ENCODE measurements around the gene HUNK. TPM values are rescaled to one million over a fixed set of nuclear protein-coding genes. Genes with fewer than 3 reads are reported as not detected.
A peak's percentile ranks its signal among the peaks of the same experiment; 100 is the strongest.

HUNK gene
- total RNA-seq (2014; rRNA removed; shearing (Covaris generic)): 13.6 and 17.7 TPM in 2 replicates

DNA sequence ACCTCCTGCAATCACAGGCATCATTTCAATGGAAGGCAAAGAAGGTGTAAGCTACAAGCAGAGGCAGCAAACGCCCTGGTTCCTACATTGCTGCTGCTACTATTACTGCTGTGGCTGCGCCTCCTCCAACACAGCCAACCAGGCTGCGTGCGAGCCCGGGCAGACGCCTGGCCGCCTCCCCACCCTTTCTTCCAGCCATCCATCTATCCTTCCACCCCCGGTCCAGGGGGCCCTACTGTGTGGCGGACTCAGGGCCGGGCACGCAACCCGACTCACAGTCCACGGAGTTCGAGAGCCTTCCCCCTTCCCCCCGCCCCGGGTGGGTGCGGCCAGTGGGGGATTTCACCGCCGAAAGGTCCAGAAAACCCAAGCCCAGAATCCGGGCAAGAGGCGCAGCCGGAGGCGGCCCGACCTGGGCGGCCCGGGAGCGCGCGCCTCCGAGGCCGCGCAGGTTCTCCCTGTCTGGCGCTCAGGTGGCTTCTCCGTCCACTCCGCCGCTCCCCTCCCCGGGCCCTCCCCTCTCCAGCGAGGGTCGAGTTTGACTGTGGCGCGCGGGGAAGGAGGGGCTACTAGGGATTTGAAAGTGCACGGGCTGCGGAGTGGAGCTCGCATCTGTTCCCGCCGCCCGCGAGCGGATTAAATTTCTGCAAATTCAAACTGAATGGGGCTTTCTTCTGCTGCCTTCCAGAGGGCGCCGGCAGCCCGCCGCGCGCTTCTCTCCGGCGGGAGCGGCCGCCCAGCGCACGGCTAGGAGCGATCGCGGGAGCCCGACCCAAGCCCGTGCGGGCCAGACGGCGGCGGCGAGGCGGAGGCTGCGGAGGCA, at the start of gene HUNK:
Gene HUNK, plus strand, starts transcription at position 569 of the 823 bp plus-strand sequence. CDS start 655 bp downstream, outside the sequence.
- Histone ChIP-seq H3K27ac (peak within 1 kb of the TSS; percentile 77), H3K27me3 (replicated peaks) (no peaks in the 10 kb centered on the region), H3K4me1 (replicated peaks) (peaks cover 25% of the 10 kb centered on the region), H3K36me3 (peaks cover 37% of the 10 kb centered on the region), H3K9me3 (replicated peaks) (peaks cover 3% of the 10 kb centered on the region; the same call in 1 of the 2 replicates), H3K4me3 (peak within 1 kb of the TSS; percentile 94)
- DNase-seq (ENCODE audit: low read depth in 1 of 2, low spot score in 2 of 2): peak; percentile 60 to 70

DNA sequence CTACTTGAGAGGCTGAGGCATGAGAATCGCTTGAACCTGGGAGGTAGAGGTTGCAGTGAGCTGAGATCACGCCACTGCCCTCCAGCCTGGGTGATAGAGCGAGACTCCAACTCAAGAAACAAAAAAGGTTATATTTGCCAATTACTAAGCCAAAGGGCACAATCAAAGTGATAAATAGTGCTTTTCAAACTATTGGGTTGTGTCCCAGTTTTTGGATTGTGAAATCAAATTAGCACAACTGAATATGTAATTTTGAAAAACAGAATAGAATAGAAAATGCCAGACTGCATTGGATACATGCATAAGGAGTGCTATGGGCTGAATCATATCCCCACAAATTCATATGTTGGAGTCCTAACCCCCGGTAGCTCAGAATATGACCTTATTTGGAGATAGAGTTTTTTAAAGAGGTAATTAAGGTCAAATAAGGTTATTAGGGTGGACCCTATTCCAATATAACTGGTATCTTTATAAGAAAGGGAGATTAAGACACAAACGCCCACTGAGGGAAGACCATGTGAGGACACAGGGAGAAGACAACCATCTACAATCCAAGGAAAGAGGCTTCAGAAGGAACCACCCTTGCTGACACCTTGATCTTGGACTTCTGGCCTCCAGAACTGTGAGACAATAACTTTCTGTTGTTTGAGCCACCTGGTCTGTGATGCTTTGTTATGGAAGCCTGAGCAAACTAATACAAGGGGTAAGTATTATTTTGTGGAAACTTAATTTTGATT, 42.9 kb upstream of the HUNK start:
- Histone ChIP-seq H3K4me3 (no peak overlapping the region), H3K36me3 (no peaks in the 10 kb centered on the region), H3K27ac (no peak overlapping the region), H3K27me3 (replicated peaks) (no peaks in the 10 kb centered on the region), H3K9me3 (replicated peaks) (no peaks in the 10 kb centered on the region), H3K4me1 (replicated peaks) (no peaks in the 10 kb centered on the region)
- DNase-seq (ENCODE audit: low read depth in 1 of 2, low spot score in 2 of 2): no peak

DNA sequence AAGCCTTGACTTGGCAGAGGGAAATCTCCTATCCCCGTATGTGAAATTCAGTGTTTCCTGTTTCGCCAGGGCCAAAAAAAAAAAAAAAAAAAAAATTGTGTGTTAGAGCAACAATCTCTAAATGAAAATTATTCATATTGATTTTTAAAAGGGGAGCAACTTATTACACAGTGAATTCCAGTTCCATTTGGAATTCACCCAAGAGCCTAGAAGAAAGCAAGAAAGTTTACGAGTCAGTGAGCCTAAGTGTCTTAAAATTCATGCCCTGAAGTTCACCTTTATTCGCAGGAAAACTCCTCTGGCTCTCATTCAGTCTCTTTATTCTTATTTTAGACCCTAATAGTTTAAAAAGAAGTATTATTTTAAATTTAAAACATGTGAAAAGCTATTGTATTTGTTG, 42.1 kb upstream of the HUNK start:
- Histone ChIP-seq H3K4me3 (no peak overlapping the region), H3K27ac (no peak overlapping the region), H3K4me1 (replicated peaks) (no peaks in the 10 kb centered on the region), H3K36me3 (no peaks in the 10 kb centered on the region), H3K27me3 (replicated peaks) (no peaks in the 10 kb centered on the region), H3K9me3 (replicated peaks) (no peaks in the 10 kb centered on the region)
- no peak for DNase-seq (ENCODE audit: low read depth in 1 of 2, low spot score in 2 of 2)

DNA sequence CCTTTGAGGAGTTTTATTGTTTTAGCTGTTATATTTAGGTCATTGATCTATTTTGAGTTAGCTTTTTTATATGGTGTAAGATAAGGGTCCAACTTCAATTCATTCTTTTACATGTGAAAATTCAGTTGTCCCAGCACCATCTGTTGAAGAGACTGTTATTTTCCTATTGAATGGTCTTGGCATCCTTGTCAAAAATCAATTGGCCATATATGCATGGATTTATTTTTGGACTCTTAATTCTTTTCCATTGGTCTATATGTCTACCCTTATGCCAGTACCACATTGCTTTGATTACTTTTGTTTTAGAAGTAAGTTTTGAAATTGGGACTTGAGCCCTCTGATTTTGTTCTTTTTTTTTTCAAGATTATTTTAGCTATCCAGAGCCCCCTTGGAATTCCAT, 35.8 kb upstream of the HUNK start:
- H3K9me3 ChIP-seq (replicated peaks): no peaks in the 10 kb centered on the region
- peaks cover 6% of the 10 kb centered on the region; the same call in 1 of the 2 replicates for H3K27me3 ChIP-seq (replicated peaks)
- DNase-seq (ENCODE audit: low read depth in 1 of 2, low spot score in 2 of 2): no peak
- no peaks in the 10 kb centered on the region for H3K36me3 ChIP-seq
- no peaks in the 10 kb centered on the region for H3K4me1 ChIP-seq (replicated peaks)
- H3K4me3 ChIP-seq: no peak overlapping the region
- no peak overlapping the region for H3K27ac ChIP-seq

DNA sequence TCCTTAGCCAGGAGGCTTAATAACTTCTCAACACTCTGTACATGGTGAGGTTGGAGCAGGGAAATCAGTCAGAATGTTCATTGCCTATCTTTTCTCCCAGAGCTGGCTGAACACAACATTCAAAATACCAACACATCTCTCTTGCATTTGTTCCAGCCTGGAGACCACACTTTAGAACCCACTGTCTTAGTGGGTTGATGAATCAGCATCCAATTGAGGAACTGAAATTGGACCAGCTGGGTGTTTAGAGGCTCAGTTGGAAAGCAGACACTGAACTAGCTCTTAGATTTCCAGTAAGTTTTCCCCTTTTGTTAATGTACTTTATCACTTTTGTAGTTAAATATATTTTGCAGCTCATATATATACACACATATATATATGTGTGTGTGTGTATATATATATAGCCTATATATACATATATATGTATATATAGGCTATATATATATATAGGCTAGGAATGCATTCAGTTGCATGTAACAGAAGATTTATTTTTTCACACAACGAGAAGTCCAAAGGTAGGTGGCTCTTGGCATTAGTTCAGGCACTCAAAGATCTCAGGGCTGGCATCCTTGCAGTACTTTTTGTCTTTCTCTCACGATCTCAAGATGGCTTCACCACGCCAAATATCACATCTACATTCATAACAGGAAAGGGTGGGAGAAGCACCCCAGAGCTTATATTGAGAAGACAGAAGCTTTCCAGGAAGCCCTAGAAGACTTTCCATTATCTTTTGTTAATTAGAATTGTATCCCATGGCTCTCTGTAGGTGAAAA, 35.0 kb upstream of the HUNK start:
- Histone ChIP-seq H3K4me1 (replicated peaks) (no peaks in the 10 kb centered on the region), H3K9me3 (replicated peaks) (no peaks in the 10 kb centered on the region), H3K36me3 (no peaks in the 10 kb centered on the region), H3K27ac (no peak overlapping the region), H3K4me3 (no peak overlapping the region), H3K27me3 (replicated peaks) (peaks cover 6% of the 10 kb centered on the region; the same call in 1 of the 2 replicates)
- no peak for DNase-seq (ENCODE audit: low read depth in 1 of 2, low spot score in 2 of 2)

DNA sequence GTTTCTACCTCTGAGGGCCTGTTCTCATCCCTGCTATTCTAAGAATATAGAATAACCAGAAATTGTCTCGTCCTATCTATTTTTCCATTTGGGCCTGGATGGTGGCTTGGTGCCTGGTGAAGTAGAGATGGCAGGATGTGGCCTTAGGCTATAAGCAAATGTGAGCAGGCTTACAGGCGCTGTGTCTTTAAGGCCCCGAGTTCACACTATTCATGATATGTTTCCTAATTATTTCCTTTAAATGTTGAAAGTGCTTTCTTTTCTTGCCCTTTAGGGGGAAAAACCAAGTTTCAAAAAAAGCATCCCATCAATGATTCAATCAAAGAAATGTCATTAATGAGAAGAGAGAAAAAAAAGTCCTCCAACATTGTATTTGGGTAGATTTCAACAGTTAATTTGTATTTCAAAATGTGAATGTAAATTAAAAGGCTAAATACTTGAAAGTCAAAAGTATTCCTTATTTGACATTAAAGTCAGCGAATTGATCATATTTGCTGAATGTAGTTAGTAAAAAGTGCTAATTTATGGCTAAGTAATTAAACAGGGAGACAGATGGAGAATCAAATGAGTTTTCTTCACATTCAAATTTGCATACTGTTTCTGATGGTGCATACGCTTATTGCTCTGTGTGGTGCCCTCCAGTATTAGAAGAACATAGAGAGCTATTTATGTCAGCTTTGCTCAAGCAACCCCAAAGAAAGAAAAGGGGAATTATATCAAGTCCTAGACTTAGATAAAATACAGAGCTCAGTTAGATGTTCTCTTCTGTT, 34.0 kb upstream of the HUNK start:
- Histone ChIP-seq H3K4me3 (no peak overlapping the region), H3K36me3 (no peaks in the 10 kb centered on the region), H3K27me3 (replicated peaks) (peaks cover 6% of the 10 kb centered on the region; the same call in 1 of the 2 replicates), H3K9me3 (replicated peaks) (no peaks in the 10 kb centered on the region), H3K4me1 (replicated peaks) (no peaks in the 10 kb centered on the region), H3K27ac (no peak overlapping the region)
- no peak for DNase-seq (ENCODE audit: low read depth in 1 of 2, low spot score in 2 of 2)

DNA sequence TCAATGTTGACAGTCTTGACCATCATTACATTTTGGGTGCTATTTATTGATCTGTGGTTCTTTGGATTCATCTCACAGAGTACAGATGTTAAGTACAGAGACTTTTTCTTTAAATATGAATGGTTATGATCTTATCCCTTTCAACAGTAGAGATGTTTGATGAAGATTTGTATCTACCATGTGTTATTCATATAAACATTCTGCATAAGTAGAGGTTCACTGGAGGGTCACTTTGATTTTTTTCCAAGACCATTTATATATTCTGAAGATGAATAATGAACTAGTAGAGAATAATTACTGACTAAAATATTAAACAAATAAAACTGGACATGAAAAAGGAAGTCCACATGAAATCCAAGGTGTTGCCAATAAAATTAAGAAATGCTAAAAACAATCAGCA, 28.6 kb upstream of the HUNK start:
- Histone ChIP-seq H3K27ac (no peak overlapping the region), H3K4me3 (no peak overlapping the region), H3K27me3 (replicated peaks) (peaks cover 6% of the 10 kb centered on the region; the same call in 1 of the 2 replicates), H3K9me3 (replicated peaks) (no peaks in the 10 kb centered on the region), H3K4me1 (replicated peaks) (no peaks in the 10 kb centered on the region), H3K36me3 (no peaks in the 10 kb centered on the region)
- no peak for DNase-seq (ENCODE audit: low read depth in 1 of 2, low spot score in 2 of 2)

DNA sequence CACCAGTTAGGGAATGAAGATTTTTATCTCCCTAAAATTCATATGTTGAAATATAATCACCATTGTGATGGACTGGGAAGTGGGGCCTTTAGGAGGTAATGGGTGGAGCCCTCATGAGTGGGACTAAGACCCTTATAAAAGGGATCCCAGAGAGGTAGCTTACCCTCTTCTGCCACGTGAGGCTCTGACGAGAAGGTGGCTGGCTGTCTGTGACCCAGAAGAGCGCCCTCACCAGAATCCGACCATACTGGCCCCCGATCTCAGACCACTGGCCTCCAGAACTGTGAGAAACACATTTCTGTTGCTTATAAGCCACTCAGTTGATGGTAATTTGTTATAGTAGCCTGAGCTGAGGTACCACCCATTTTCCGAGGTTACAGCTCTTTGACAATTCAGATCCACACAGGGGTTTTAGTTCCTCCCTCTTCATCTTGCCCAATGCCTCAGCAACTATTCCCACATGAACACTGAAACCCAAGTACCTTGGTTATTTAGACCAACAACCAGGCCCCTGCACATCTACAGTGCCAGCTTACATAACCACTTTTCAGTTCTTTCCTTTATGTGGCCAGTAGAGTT, 27.6 kb upstream of the HUNK start:
- no peaks in the 10 kb centered on the region for H3K4me1 ChIP-seq (replicated peaks)
- no peaks in the 10 kb centered on the region for H3K9me3 ChIP-seq (replicated peaks)
- H3K4me3 ChIP-seq: no peak overlapping the region
- H3K27ac ChIP-seq: no peak overlapping the region
- no peaks in the 10 kb centered on the region for H3K36me3 ChIP-seq
- peaks cover 4% of the 10 kb centered on the region; the same call in 1 of the 2 replicates for H3K27me3 ChIP-seq (replicated peaks)
- DNase-seq (ENCODE audit: low read depth in 1 of 2, low spot score in 2 of 2): no peak

DNA sequence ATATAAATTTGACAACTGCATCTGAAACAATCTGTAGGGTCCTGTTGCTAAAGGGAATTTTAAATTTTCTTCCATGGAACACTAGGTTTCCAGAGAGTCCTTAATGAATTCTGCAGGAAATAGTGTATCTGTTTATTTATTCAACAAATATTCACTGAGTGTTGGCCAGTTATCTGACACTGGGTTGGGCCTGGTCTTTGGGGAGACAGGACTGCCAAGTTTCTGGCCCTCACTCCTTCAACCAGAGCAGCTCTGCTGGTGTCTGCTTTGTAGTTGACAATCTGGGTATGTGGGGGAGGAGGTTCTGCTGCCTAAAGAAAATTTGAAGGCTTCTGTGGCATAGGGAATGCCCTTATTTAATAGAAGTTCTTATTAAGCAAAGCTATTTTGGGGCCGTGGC, 26.1 kb upstream of the HUNK start:
- H3K27me3 ChIP-seq (replicated peaks): peaks cover 4% of the 10 kb centered on the region; the same call in 1 of the 2 replicates
- H3K4me3 ChIP-seq: no peak overlapping the region
- H3K9me3 ChIP-seq (replicated peaks): no peaks in the 10 kb centered on the region
- no peak overlapping the region for H3K27ac ChIP-seq
- H3K4me1 ChIP-seq (replicated peaks): no peaks in the 10 kb centered on the region
- no peaks in the 10 kb centered on the region for H3K36me3 ChIP-seq
- no peak for DNase-seq (ENCODE audit: low read depth in 1 of 2, low spot score in 2 of 2)

DNA sequence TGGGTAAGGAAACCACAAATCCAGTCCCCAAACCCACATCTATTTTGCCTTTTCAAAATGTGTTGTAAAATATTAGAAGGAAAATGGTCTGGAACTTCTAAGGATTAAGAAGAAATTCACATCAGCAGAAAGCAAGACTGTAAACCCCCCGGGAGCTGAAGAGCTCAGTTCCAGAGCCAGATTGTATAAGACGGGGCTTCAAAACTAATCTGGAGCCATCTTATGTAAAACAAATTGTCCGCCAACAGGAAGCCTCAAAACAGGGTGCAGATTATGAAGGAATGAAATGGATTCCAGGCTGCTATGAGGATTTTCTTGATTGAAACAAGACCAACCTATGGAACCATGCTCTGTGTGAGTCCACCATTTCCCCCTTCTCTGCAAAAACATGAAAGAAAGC, 25.1 kb upstream of the HUNK start:
- Histone ChIP-seq H3K27me3 (replicated peaks) (peaks cover 4% of the 10 kb centered on the region; the same call in 1 of the 2 replicates), H3K9me3 (replicated peaks) (no peaks in the 10 kb centered on the region), H3K27ac (no peak overlapping the region), H3K4me1 (replicated peaks) (no peaks in the 10 kb centered on the region), H3K36me3 (no peaks in the 10 kb centered on the region), H3K4me3 (no peak overlapping the region)
- DNase-seq (ENCODE audit: low read depth in 1 of 2, low spot score in 2 of 2): no peak

DNA sequence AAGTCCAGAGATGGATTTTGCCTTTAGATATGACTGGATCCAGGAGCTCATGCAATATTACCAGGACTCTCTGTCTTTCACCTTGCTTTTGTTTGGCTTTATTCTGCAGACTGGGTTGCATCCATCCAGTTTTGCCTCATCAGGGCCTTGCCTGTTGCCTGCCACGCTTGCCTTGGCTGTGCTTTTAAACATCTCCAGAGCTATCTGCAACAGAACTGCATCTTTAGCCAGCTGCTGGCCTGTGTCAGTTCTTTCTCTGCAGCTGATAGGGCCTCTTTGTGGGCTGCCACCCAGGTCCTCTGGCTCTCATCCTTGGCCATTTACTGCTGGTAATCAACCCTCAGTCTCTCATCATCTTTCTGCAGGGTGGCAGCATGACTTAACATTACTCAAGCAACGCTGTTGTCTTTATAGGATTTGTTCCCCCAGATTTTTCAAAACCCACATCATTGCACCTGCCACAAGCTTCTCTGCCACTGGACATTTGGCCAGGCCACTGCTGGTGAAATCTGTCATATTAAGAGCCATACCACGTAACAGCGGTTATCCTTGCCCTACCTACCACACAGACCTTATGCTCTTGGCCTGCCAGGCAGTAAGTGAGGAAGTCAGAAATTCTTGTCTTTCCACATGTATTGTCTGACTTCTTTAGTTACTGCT, 24.4 kb upstream of the HUNK start:
- H3K4me3 ChIP-seq: no peak overlapping the region
- H3K27ac ChIP-seq: no peak overlapping the region
- no peaks in the 10 kb centered on the region for H3K4me1 ChIP-seq (replicated peaks)
- no peak for DNase-seq (ENCODE audit: low read depth in 1 of 2, low spot score in 2 of 2)
- no peaks in the 10 kb centered on the region for H3K36me3 ChIP-seq
- H3K9me3 ChIP-seq (replicated peaks): no peaks in the 10 kb centered on the region
- H3K27me3 ChIP-seq (replicated peaks): peaks cover 4% of the 10 kb centered on the region; the same call in 1 of the 2 replicates

DNA sequence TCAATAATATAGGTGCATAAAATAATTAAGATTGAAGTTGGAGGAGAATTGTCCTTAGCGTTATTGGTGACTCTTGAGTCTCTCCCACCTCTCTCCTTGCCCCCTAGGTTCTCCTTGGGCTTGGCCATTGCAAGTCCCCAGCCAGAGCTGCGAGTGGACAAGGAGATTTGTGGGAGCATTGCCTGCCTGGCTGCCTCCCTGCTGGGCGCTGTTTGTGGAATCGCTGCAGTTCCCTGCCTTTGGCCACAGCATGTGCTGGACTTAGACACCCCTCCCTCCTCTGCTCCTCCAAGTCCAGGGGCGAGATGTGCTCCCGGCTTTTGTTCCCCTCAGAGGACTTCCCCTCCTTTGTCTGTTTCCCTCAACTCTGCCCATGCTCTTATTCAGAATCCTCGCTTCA, 21.9 kb upstream of the HUNK start:
- no peak overlapping the region for H3K27ac ChIP-seq

More for the DNA sequence above, 21.9 kb upstream of the HUNK start:
- Histone ChIP-seq H3K9me3 (replicated peaks) (no peaks in the 10 kb centered on the region), H3K36me3 (no peaks in the 10 kb centered on the region), H3K4me1 (replicated peaks) (no peaks in the 10 kb centered on the region), H3K4me3 (no peak overlapping the region), H3K27me3 (replicated peaks) (peaks cover 2% of the 10 kb centered on the region; the same call in 1 of the 2 replicates)
- DNase-seq (ENCODE audit: low read depth in 1 of 2, low spot score in 2 of 2): no peak

Data from SJSA1 (cell line).